Measurements from ENCODE around the gene TSHZ2. TPM values are rescaled to one million over a fixed set of nuclear protein-coding genes. Genes with fewer than 3 reads are reported as not detected.

TSHZ2 gene
- total and polyA plus RNA-seq, 5 donors from 2014 or later: 1.00 to 41.7 (median 2.1) TPM

DNA sequence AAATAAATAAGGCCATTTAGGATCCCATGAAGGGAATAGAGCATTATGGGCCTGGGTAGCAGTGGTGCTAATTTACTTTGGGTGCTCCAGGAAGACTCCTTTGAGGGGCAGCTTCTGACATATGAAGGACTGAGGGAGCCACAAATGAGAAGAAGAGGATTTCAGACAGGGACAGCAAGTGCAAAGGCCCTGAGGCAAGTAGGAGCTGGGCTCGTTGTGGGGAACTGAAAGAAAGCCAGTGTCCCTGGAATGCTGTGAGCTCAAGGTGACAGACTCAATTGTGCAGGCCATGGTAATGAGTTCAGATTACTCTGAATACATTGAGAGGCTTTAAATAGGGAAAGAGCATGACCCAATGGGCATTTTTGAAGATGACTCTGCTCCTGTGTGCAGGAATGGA, 307.6 kb downstream of the TSHZ2 start:
- no peaks in the 10 kb centered on the region for H3K9me3 ChIP-seq (ENCODE audit: control insufficient read depth in 2 of 2, low read length in 2 of 2)
- H3K27ac ChIP-seq (ENCODE audit: insufficient read depth, low read length, poor library complexity, severe bottlenecking): no peak overlapping the region
- Mint-ChIP-seq H3K36me3 (peaks cover 3% of the 10 kb centered on the region), H3K4me3 (no peak overlapping the region), H3K9me3 (peaks cover 0 to 2% (median 0%) of the 10 kb centered on the region in 7 donors), H3K27me3 (no peaks in the 10 kb centered on the region), H3K27ac (no peak overlapping the region), H3K4me1 (no peaks in the 10 kb centered on the region)
- ATAC-seq (ENCODE audit: low read depth in 2 of 2) (no peak), DNase-seq (no peak)
- H3K4me3 ChIP-seq (ENCODE audit: low read depth, low read length): no peak overlapping the region
- H3K27me3 ChIP-seq (ENCODE audit: control insufficient read depth, insufficient read depth, low read length): no peaks in the 10 kb centered on the region
- H3K4me1 ChIP-seq (ENCODE audit: control insufficient read depth, insufficient read depth, low read length, poor library complexity, severe bottlenecking): no peaks in the 10 kb centered on the region
- H3K36me3 ChIP-seq (ENCODE audit: control insufficient read depth, insufficient read depth, low read length): no peaks in the 10 kb centered on the region

- no peak overlapping the region for H3K27ac ChIP-seq (ENCODE audit: insufficient read depth, low read length, poor library complexity, severe bottlenecking)
- ATAC-seq (ENCODE audit: low read depth in 2 of 2) (no peak), DNase-seq (no peak)
- no peaks in the 10 kb centered on the region for H3K9me3 ChIP-seq (ENCODE audit: control insufficient read depth in 2 of 2, low read length in 2 of 2)
- no peaks in the 10 kb centered on the region for H3K27me3 ChIP-seq (ENCODE audit: control insufficient read depth, insufficient read depth, low read length)
- no peaks in the 10 kb centered on the region for H3K36me3 ChIP-seq (ENCODE audit: control insufficient read depth, insufficient read depth, low read length)
- Mint-ChIP-seq H3K4me3 (no peak overlapping the region), H3K9me3 (no peaks in the 10 kb centered on the region), H3K27me3 (no peaks in the 10 kb centered on the region), H3K36me3 (no peaks in the 10 kb centered on the region), H3K27ac (no peak overlapping the region), H3K4me1 (no peaks in the 10 kb centered on the region)
- H3K4me3 ChIP-seq (ENCODE audit: low read depth, low read length): no peak overlapping the region
- H3K4me1 ChIP-seq (ENCODE audit: control insufficient read depth, insufficient read depth, low read length, poor library complexity, severe bottlenecking): no peaks in the 10 kb centered on the region
These were observed 309.5 kb downstream of the TSHZ2 start for GRCh38 chr20:53281557-53282117.

- Histone ChIP-seq H3K27me3 (ENCODE audit: control insufficient read depth, insufficient read depth, low read length) (no peaks in the 10 kb centered on the region), H3K4me1 (ENCODE audit: control insufficient read depth, insufficient read depth, low read length, poor library complexity, severe bottlenecking) (no peaks in the 10 kb centered on the region), H3K4me3 (ENCODE audit: low read depth, low read length) (no peak overlapping the region), H3K36me3 (ENCODE audit: control insufficient read depth, insufficient read depth, low read length) (no peaks in the 10 kb centered on the region), H3K27ac (ENCODE audit: insufficient read depth, low read length, poor library complexity, severe bottlenecking) (no peak overlapping the region), H3K9me3 (ENCODE audit: control insufficient read depth in 2 of 2, low read length in 2 of 2) (no peaks in the 10 kb centered on the region)
- H3K9me3 Mint-ChIP-seq: no peaks in the 10 kb centered on the region
- H3K36me3 Mint-ChIP-seq: no peaks in the 10 kb centered on the region
- DNase-seq: no peak
- no peak overlapping the region for H3K27ac Mint-ChIP-seq
- H3K4me3 Mint-ChIP-seq: no peak overlapping the region
- no peak for ATAC-seq (ENCODE audit: low read depth in 2 of 2)
- no peaks in the 10 kb centered on the region for H3K27me3 Mint-ChIP-seq
- H3K4me1 Mint-ChIP-seq: no peaks in the 10 kb centered on the region
These were observed 310.2 kb downstream of the TSHZ2 start for GRCh38 chr20:53282217-53282955.

GRCh38 chr20:53283011-53283410, 310.9 kb downstream of the TSHZ2 start:
- DNase-seq: no peak
- Mint-ChIP-seq H3K27me3 (no peaks in the 10 kb centered on the region), H3K4me3 (no peak overlapping the region), H3K36me3 (no peaks in the 10 kb centered on the region), H3K4me1 (no peaks in the 10 kb centered on the region), H3K27ac (no peak overlapping the region), H3K9me3 (no peaks in the 10 kb centered on the region)
- Histone ChIP-seq H3K9me3 (ENCODE audit: control insufficient read depth in 2 of 2, low read length in 2 of 2) (no peaks in the 10 kb centered on the region), H3K27me3 (ENCODE audit: control insufficient read depth, insufficient read depth, low read length) (no peaks in the 10 kb centered on the region), H3K4me1 (ENCODE audit: control insufficient read depth, insufficient read depth, low read length, poor library complexity, severe bottlenecking) (no peaks in the 10 kb centered on the region), H3K27ac (ENCODE audit: insufficient read depth, low read length, poor library complexity, severe bottlenecking) (no peak overlapping the region), H3K4me3 (ENCODE audit: low read depth, low read length) (no peak overlapping the region), H3K36me3 (ENCODE audit: control insufficient read depth, insufficient read depth, low read length) (no peaks in the 10 kb centered on the region)
- ATAC-seq (ENCODE audit: low read depth in 2 of 2): no peak

DNA sequence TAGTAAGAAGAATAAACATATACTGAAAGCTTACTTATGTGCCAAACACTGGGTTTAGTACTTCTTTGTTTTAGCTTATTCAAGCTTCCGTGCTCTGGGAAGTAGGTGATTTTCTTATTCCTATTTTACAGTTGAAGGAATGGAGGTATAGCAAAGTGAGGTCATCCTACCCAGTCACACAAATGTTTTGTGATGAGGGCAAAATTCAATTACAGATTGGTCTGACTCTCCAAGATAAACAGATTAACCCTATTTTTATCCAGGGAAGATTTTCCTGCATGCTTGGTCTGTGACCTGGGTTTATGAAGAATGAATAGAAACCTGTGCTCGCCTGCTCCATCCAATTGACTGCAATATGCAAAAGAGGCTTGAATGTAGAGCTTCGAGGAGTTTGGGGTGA, 311.4 kb downstream of the TSHZ2 start:
- Histone ChIP-seq H3K27ac (ENCODE audit: insufficient read depth, low read length, poor library complexity, severe bottlenecking) (no peak overlapping the region), H3K9me3 (ENCODE audit: control insufficient read depth in 2 of 2, low read length in 2 of 2) (no peaks in the 10 kb centered on the region), H3K4me3 (ENCODE audit: low read depth, low read length) (no peak overlapping the region), H3K36me3 (ENCODE audit: control insufficient read depth, insufficient read depth, low read length) (no peaks in the 10 kb centered on the region), H3K27me3 (ENCODE audit: control insufficient read depth, insufficient read depth, low read length) (no peaks in the 10 kb centered on the region), H3K4me1 (ENCODE audit: control insufficient read depth, insufficient read depth, low read length, poor library complexity, severe bottlenecking) (no peaks in the 10 kb centered on the region)
- Mint-ChIP-seq H3K4me1 (no peaks in the 10 kb centered on the region), H3K27ac (no peak overlapping the region), H3K9me3 (no peaks in the 10 kb centered on the region), H3K27me3 (no peaks in the 10 kb centered on the region), H3K4me3 (no peak overlapping the region), H3K36me3 (no peaks in the 10 kb centered on the region)
- no peak for DNase-seq
- ATAC-seq (ENCODE audit: low read depth in 2 of 2): no peak

DNA sequence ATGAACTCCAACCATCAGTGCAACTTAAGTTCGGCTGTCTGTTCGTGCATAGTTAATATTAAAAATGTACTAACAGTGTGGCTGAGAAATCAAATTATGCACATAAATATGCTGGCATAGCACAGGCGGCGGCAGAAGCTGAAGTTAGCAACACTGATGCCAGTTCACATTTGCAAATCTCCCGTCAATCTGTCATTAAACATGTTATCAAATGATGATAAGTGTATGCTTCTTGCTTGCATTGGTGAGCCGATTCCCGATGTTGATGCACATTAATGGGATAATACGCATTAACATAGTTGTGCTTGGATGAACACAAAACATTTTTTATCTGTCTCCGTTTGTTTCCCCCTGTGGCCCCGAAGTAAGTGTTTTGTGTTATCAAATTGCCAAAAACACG, 312.1 kb downstream of the TSHZ2 start:
- Histone ChIP-seq H3K4me3 (ENCODE audit: low read depth, low read length) (no peak overlapping the region), H3K27me3 (ENCODE audit: control insufficient read depth, insufficient read depth, low read length) (no peaks in the 10 kb centered on the region), H3K9me3 (ENCODE audit: control insufficient read depth in 2 of 2, low read length in 2 of 2) (no peaks in the 10 kb centered on the region), H3K4me1 (ENCODE audit: control insufficient read depth, insufficient read depth, low read length, poor library complexity, severe bottlenecking) (no peaks in the 10 kb centered on the region), H3K27ac (ENCODE audit: insufficient read depth, low read length, poor library complexity, severe bottlenecking) (no peak overlapping the region), H3K36me3 (ENCODE audit: control insufficient read depth, insufficient read depth, low read length) (no peaks in the 10 kb centered on the region)
- Mint-ChIP-seq H3K4me3 (no peak overlapping the region), H3K27ac (no peak overlapping the region), H3K4me1 (no peaks in the 10 kb centered on the region), H3K27me3 (no peaks in the 10 kb centered on the region), H3K9me3 (no peaks in the 10 kb centered on the region), H3K36me3 (no peaks in the 10 kb centered on the region)
- ATAC-seq (ENCODE audit: low read depth in 2 of 2): no peak
- no peak for DNase-seq

DNA sequence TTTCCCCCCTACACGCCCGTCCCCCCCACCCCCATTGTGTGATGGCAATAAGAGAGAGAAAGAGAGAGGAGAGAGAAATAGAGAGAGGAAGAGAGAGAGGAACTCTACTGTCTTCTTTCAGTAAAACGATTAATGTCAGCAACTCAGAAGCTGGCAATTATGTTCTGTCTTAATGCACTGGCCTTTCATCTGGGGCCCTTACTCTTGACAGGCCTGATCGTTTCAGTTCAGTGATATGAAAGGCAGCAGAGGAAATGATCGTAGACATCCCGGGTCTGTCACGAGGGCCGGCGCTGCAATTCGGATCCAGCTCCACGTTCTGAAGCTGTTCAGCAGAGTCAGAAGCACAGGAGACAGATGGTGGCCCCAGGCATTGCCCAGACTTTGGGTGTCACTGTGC, 312.5 kb downstream of the TSHZ2 start:
- no peaks in the 10 kb centered on the region for H3K4me1 ChIP-seq (ENCODE audit: control insufficient read depth, insufficient read depth, low read length, poor library complexity, severe bottlenecking)
- DNase-seq: no peak

More for the DNA sequence above, 312.5 kb downstream of the TSHZ2 start:
- no peaks in the 10 kb centered on the region for H3K9me3 Mint-ChIP-seq
- no peak overlapping the region for H3K27ac ChIP-seq (ENCODE audit: insufficient read depth, low read length, poor library complexity, severe bottlenecking)
- H3K36me3 Mint-ChIP-seq: no peaks in the 10 kb centered on the region
- H3K4me3 ChIP-seq (ENCODE audit: low read depth, low read length): no peak overlapping the region
- no peaks in the 10 kb centered on the region for H3K27me3 ChIP-seq (ENCODE audit: control insufficient read depth, insufficient read depth, low read length)
- H3K27ac Mint-ChIP-seq: no peak overlapping the region
- H3K9me3 ChIP-seq (ENCODE audit: control insufficient read depth in 2 of 2, low read length in 2 of 2): no peaks in the 10 kb centered on the region
- ATAC-seq (ENCODE audit: low read depth in 2 of 2): no peak
- no peaks in the 10 kb centered on the region for H3K36me3 ChIP-seq (ENCODE audit: control insufficient read depth, insufficient read depth, low read length)
- H3K4me3 Mint-ChIP-seq: no peak overlapping the region
- H3K27me3 Mint-ChIP-seq: no peaks in the 10 kb centered on the region
- H3K4me1 Mint-ChIP-seq: no peaks in the 10 kb centered on the region
